Renal cortex interstitium (tissue), 11 donors: Measurements from ENCODE around the gene RNF44. TPM values are rescaled to one million over a fixed set of nuclear protein-coding genes. Genes with fewer than 3 reads are reported as not detected.

ENCODE experiments used
- DNase-seq, 11 donors: peaks; one replicate each; pipeline ENCODE4 v3.0.0-alpha.2; 2013; ENCODE audit warnings: low read depth in 9 of 11, low spot score in 4 of 11; ENCODE audit errors: extremely low read depth in 1 of 11
- polyA plus RNA-seq, 3 donors: library from polyadenylated mRNA; unstranded; fragments of 120-200 nt; gene quantifications; one replicate each; pipeline ENCODE4 v1.2.1, GENCODE V29; 2013; ENCODE audit not compliant: insufficient read length in 3 of 3

Gene RNF44
- polyA plus RNA-seq, 3 donors = 42.6 to 81.9 (median 56.1) TPM

- DNase-seq = no peak
Measured at GRCh38 chr5:176528301-176528700, 8.9 kb downstream of the RNF44 start.

GRCh38 chr5:176527246-176528222 is 9.7 kb downstream of the RNF44 start:
- no peak for DNase-seq

DNA sequence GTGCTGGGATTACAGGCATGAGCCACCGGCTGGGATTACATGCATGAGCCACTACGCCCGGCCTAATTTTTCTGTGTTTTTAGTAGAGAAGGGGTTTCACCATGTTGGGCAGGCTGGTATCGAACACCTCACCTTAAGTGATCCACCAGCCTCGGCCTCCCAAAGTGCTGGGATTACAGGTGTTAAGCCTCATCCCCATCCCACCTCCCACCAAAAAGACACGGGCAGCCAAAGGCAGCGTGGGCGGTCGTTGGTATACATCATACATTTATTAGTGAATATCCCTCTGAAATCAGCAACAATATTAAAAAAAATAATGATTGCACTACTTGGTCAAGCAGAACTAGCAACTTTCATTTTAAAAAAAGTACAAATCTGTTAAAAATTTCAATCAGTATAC is 10.7 kb downstream of the RNF44 start:
- DNase-seq = no peak

DNA sequence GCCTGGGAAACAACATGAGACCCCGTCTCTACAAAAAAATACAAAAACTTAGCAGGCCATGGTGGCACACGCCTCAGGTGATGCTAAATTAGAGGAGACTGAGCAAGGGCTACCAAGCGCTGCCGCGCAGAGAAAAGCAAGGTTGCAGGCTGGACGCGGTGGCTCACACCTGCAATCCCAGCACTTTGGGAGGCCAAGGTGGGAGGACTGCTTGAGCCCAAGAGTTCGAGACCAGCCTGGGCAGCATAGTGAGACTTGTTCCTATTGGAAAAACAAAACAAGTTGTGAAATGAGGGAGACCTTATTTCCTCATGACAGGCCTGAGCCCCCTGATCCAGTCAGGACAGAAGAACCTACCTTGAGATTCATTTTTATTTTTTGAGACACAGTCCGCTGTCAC is 11.5 kb downstream of the RNF44 start:
- DNase-seq = no peak

DNA sequence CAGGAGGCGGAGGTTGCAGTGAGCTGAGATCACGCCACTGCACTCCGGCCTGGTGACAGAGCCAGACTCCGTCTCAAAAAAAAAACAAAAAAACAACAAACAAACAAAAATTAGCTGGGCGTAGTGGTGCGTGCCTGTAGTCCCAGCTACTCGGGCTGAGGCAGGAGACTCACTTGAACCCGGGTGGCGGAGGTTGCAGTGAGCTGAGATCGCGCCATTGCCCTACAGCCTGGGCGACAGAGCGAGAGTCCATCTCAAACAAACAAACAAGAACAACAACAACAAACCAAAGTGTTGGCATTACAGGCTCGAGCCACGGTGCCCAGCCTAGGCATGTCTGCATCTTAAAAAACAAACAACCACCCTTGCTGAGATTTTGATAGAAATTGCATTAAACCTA is 12.2 kb downstream of the RNF44 start:
- no peak for DNase-seq

- DNase-seq = no peak
Measured at GRCh38 chr5:176524138-176524537, 13.1 kb downstream of the RNF44 start.

DNA sequence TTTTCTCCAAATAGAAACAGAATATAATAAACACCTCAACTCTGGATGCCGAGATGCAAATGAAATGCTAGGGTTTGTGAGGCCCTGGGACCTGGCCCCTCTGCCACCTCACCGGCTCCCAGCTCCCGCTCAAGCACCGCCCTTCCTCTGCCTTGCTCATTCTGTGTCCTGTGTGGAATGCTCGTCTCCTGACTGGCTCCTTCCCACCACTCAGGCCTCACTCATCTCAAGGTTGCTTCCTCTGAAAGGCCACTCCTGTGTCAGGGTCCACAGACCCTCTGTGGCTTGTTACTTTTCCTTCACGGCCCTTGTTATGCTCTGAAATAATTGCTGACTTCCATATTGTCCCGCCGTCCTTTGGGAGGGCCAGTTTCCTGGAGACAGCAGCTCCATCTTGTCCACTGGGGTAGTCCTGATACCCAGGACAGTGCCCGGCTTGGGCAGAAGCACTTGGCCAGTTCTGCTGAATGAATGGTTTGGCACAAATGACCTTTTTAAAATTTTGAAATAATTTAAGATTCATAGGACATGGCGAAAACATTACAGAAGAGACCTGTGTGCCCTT is 15.4 kb downstream of the RNF44 start:
- DNase-seq = no peak

GRCh38 chr5:176521286-176521685 is 15.9 kb downstream of the RNF44 start:
- no peak for DNase-seq

DNA sequence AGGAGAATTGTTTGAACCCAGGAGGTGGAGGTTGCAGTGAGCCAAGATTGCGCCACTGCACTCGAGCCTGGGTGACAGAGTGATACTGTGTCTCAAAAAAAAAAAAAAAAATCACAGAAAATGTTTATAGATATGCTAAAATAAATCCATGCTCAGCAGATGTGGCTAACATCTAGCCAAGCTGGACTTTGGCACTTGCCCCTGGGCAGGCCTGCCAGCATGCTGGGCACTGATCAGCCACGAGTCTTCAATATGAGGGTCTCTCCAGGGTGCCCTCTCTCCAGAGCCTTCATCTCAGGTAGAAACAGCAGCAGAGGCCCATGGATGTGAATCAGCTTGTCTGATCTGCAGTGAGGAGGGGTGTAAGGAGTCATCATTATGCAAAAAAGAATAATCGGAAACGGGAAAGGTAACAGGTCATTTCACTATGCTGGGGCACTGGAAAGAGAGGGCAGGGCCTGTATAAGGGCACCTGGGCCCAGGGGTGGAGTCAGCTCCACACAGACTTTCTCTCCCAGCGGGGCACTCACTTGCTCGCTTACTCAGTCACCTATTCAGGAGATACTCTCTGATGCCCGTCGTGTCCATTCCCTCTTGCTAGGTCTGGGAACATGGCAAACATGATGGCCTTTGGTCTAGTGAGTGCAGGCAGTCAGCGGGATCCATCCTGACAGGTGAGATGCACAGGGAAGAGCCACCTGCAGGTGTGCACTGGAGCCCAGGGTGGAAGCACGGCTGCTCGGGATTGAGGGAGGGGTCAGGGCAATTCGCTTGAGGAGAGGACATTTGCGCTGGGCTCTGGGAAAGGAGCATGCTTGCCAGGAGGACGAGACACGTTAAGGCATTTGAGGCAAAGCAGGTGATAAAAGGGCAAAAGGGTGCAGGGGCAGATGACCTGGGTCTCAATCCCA is 17.1 kb downstream of the RNF44 start:
- no peak for DNase-seq

DNA sequence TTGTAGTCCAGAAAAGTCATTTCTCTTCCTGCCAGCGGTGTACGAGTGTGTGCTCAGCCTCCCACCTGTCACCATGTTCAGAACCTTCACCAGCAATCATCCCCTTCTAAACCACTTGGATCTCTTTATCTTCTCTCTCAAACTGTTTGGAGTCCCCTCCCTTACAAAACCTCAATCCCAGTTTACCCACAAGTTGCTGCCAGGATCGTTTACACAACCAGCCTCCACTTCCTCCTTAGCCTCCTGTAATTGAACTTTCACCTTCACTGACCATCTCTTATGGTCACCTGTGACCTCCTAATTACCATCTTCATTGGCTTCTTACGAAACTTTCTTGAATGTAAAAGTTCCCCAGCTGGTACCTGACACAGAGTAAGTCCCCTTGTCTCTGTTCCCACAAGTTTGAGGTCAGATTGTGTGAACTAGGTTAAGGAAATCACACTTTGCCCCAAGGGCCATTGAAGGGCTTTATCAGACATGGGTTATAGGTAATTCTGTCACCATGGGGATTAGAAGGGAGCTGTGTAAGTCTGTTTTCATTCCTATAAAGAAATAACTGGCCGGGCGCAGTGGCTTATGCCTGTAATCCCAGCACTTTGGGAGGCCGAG is 20.0 kb downstream of the RNF44 start:
- no peak for DNase-seq

DNA sequence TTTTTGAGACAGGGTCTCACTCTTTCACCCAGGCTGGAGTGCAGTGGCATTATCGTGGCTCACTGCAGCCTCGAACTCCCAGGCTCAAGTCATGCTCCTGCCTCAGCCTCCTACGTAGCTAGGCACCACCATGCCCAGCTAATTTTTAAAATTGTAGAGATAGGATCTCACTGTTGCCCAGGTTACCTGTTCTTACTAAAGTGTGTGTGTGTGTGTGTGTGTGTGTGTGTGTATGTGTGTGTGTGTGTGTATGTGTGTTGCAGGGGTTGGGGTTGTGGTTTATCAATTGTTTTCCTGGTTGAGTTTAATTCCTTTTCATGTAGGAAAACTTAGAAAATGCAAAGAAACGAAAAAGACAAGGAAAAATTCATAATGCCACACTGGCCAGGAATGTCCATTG is 21.8 kb downstream of the RNF44 start:
- DNase-seq = no peak

DNA sequence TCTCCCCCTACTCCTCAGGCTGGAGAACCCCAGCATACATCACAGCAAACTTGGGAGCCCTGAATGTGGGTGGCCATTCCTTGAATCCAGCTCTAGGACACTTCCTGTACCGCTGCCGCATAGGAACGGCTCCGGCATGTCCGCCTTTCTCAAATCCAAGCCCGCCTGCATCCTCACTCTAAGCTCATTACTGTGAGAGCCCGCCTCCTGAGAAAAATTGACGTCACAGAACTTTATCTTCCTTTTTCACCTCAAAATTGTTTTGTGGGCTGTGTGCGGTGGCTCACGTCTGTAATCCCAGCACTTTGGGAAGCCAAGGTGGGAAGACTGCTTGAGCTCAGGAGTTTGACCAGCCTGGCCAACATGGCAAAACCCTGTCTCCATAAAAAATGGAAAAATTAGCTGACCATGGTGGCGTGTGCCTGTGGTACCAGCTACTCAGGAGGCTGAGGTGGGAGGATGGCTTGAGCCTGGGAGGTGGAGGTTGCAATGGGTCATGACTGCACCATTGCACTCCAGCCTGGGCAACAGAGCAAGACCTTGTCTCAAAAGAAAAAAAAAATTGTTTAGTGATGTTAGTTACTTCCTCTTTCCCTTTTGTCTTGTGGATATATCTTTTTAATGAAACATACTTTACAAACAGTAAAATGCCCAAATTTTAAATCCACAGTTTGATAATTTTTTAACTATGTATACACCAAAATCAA is 22.8 kb downstream of the RNF44 start:
- no peak for DNase-seq

DNA sequence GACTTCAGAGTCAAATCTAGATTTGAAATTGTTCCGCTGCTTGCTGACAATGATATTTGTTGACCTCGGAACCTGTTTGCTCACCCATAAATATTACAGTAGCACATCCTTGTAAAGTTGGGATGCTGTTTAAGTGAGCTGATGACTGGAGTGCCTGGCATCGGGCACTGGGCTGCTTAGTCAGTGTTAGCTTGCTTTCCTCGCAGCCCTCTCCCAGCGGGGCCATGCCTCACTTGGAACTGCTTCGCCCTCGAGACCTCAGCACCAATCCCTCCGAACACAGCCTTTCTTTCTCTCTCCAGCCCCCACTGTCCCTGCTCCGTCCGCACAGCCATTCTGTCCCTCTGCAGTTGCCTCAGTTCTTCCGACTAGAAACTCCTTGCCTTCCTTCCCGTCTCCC is 23.4 kb downstream of the RNF44 start:
- DNase-seq = no peak

- DNase-seq = no peak
Measured at GRCh38 chr5:176508603-176509002, 28.6 kb downstream of the RNF44 start.

DNA sequence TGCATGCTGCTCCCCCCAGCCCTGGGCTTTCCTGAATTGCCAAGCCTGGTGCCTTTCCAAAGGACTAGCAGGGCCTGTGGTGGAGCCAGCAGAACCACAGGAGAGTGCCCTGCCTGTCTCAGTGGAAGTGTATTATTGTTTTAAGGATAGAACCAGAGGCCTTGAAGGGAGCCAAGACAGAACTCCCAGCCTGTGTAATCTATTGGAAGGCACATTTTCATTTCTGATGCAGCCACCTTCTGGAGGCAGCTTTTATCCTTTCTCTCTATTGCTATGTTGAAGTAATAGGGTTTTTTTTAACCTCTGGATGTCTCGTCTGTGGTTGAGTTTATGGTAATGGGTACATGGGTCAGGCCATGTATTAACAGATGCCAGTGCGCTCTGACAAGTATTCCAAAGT is 29.3 kb downstream of the RNF44 start:
- no peak for DNase-seq

- peak in 3 of 11 donors; percentile 2 to 9 (median 4) for DNase-seq
Measured at GRCh38 chr5:176503496-176503895, 33.7 kb downstream of the RNF44 start.

DNA sequence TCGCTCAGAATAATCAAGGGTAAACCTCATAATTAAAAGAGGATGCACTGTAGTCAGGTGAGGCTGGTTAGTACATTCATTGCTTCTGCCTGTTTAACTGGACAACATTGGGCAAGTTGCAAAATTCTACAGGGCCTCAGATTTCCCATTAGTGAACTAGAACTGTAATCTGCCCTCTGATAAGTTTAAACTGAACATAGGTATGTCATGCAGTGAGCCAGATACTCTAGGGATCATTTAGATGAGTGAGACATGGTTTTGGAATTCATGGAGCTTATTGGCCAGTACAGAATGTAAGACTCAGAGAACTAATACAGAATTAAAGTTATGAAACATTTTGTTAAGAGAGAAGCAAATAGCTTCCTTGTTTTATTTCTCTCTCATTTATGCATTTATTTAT is 35.9 kb downstream of the RNF44 start:
- DNase-seq = no peak

GRCh38 chr5:176500511-176500910 is 36.7 kb downstream of the RNF44 start:
- DNase-seq = no peak

DNA sequence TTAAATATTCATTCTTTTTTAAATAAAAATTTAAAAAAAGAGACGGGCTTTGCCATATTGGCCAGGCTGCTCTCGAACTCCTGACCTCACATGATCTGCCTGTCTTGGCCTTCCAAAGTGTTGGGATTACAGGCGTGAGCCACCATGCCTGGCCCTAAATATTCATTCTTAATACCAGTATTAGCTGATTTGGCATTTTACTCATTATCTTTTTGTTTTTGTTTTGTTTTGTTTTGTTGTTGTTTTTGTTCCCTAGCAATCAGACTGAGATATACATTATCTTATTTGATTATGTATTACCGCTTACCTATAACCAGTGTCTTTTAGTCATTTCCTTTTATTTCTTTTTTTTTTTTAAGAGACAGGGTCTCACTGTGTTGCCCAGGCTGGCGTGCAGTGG is 37.9 kb downstream of the RNF44 start:
- DNase-seq = no peak
